Activated T-cell treated with anti-CD3 and anti-CD28 coated beads, Interleukin-2, amount 50 U/mL, for 24 hours (primary cell): ENCODE measurements around the gene SCNN1A.

Source experiments
- DNase-seq: peaks from one replicate; pipeline ENCODE4 v3.0.0-alpha.2; 2020
- H3K27ac Mint-ChIP-seq: 2 replicates; pipeline ENCODE4 v1.8.0; 2020; ENCODE audit warnings: mild to moderate bottlenecking, mixed read lengths
- H3K27me3 Mint-ChIP-seq: 2 replicates; pipeline ENCODE4 v1.8.0; 2020; ENCODE audit warnings: mixed read lengths
- H3K36me3 Mint-ChIP-seq: 2 replicates; pipeline ENCODE4 v1.8.0; 2020; ENCODE audit warnings: low read depth, mixed read lengths
- H3K4me1 Mint-ChIP-seq: 2 replicates; pipeline ENCODE4 v1.8.0; 2020; ENCODE audit warnings: low read depth, mixed read lengths
- H3K4me3 Mint-ChIP-seq: 2 replicates; pipeline ENCODE4 v1.8.0; 2020; ENCODE audit warnings: mild to moderate bottlenecking, moderate library complexity, mixed read lengths
- H3K9me3 Mint-ChIP-seq: 2 replicates; pipeline ENCODE4 v1.8.0; 2020; ENCODE audit warnings: mixed read lengths

The SCNN1A gene

DNA sequence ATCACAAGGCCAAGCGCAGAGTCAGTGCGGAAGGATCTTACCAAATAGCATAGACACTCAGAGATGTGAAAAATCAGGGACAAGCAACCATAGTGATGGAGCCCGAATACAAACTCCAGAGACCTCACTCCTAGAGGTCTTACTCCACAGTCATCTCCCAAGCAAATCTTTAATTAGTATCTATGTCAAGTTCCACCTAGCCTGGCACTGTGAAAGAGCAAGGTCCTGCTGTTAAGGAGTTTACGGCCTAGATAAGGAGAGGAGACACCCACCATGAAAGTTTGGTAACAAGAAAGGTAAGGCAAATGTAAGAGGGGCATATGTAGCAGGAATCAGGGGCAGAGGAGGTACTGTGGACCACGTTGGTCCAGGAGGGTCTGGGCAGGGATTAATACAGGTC, 72.3 kb downstream of the SCNN1A start:
- Mint-ChIP-seq H3K36me3 (no peaks in the 10 kb centered on the region), H3K27me3 (no peaks in the 10 kb centered on the region), H3K4me3 (no peak overlapping the region), H3K27ac (no peak overlapping the region), H3K4me1 (no peaks in the 10 kb centered on the region), H3K9me3 (no peaks in the 10 kb centered on the region)
- DNase-seq, result no peak

GRCh38 chr12:6302621-6303020, 72.7 kb downstream of the SCNN1A start:
- Mint-ChIP-seq H3K27ac (no peak overlapping the region), H3K4me3 (no peak overlapping the region), H3K9me3 (no peaks in the 10 kb centered on the region), H3K4me1 (no peaks in the 10 kb centered on the region), H3K36me3 (no peaks in the 10 kb centered on the region), H3K27me3 (no peaks in the 10 kb centered on the region)
- no peak for DNase-seq

DNA sequence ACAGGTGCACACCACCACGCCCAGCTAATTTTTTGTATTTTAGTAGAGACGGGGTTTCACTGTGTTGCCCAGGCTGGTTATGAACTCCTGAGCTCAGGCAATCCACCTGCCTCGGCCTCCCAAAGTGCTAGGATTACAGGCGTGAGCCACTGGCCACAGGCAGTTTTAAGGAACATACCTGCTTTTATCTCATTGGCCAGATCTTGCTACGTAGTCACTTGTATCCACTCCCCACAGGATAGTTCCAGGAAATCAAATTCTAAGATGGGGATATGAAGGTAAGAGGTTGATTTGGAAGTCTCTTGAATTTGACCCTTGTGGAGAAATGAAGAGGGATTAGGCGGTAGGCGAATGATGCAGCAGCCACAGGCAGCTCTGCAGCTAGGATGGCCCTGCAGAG, 73.6 kb downstream of the SCNN1A start:
- H3K36me3 Mint-ChIP-seq, result no peaks in the 10 kb centered on the region
- H3K4me3 Mint-ChIP-seq, result no peak overlapping the region
- DNase-seq, result no peak
- no peak overlapping the region for H3K27ac Mint-ChIP-seq
- no peaks in the 10 kb centered on the region for H3K4me1 Mint-ChIP-seq
- no peaks in the 10 kb centered on the region for H3K27me3 Mint-ChIP-seq
- no peaks in the 10 kb centered on the region for H3K9me3 Mint-ChIP-seq

DNA sequence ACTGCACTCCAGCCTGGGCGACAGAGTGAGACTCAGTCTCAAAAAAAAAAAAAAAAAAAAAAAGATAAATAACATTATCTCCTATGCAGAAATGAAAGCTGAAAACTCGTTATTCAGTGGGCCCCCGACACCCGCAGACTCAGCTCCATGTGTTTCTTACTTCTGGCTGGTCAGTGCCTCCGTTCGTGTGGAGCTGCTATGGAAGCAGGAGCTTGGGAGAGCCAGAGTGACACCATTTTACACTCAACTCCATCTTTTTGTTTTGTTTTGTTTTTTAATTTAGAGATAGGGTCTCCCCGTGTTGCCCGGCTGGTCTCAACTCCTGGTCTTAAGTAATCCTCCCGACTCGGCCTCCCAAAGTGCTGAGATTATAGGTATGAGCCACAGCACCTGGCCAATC, 78.2 kb downstream of the SCNN1A start:
- H3K27me3 Mint-ChIP-seq, result peaks cover 2% of the 10 kb centered on the region
- no peaks in the 10 kb centered on the region for H3K9me3 Mint-ChIP-seq
- no peaks in the 10 kb centered on the region for H3K36me3 Mint-ChIP-seq
- peak; percentile 6 for DNase-seq
- H3K27ac Mint-ChIP-seq, result no peak overlapping the region
- no peaks in the 10 kb centered on the region for H3K4me1 Mint-ChIP-seq
- no peak overlapping the region for H3K4me3 Mint-ChIP-seq
